B cell (primary cell): ENCODE data around the gene RAE1.

Experiments
- CTCF ChIP-seq: fragments of 200-600 bp; IDR thresholded peaks from one replicate; pipeline ENCODE4 v1.8.0; 2022; ENCODE audit warnings: antibody characterized with exemption, mild to moderate bottlenecking
- EZH2 ChIP-seq: IDR thresholded peaks from 2 replicates; pipeline ENCODE4 v1.6.1; 2012; ENCODE audit warnings: borderline replicate concordance, low read depth, mild to moderate bottlenecking, moderate library complexity, low read length; ENCODE audit not compliant: insufficient read depth, poor library complexity, severe bottlenecking

DNA sequence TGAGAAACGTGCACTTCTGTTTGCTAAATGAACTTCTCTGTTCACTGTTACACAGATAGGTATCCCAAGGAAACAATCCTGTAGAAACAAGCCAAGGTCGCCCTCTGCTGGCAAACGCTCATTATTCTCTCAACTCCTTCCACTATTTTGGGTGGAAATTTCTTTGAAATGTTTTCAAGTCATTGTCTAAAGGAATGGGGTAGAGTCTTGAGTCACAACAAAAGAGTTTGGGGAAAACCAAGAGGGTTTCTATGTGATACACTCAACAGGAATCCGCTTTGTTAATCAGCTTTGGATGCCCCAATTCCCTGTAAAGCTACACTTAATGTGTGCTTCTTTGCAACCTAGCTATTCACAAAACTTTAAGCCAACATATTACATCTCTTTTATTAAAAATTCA, 4.6 kb upstream of the RAE1 start:
- peak; percentile 83 for TF ChIP-seq CTCF
- TF ChIP-seq EZH2, result no peak
